CD14-positive monocyte (primary cell): ENCODE results near the gene TSHZ2. TPM values are rescaled to one million over a fixed set of nuclear protein-coding genes. Genes with fewer than 3 reads are reported as not detected.

Source experiments
- DNase-seq, 3 donors: peaks; one replicate each; pipeline ENCODE4 v3.0.0-alpha.2; 2011 to 2022
- H2AFZ ChIP-seq: 2 replicates; pipeline ENCODE4 v1.6.0; 2012; ENCODE audit warnings: mild to moderate bottlenecking, low read depth, low read length, inconsistent platforms; ENCODE audit not compliant: insufficient read depth, poor library complexity, severe bottlenecking
- H3K27ac ChIP-seq, 2 donors: 1 replicate in 1 of 2; 2 replicates in 1 of 2; pipeline ENCODE4 v1.5.1; 2012 to 2013; ENCODE audit warnings: low read length in 2 of 2, control low read depth in 1 of 2, inconsistent platforms in 1 of 2, low read depth in 1 of 2, mild to moderate bottlenecking in 1 of 2
- H3K27me3 ChIP-seq, 2 donors: one replicate each; pipeline versions ENCODE4 v1.6.0 to v1.6.1; 2011 to 2013; ENCODE audit warnings: low read length in 2 of 2; ENCODE audit not compliant: control insufficient read depth in 2 of 2, insufficient read depth in 2 of 2
- H3K36me3 ChIP-seq, 2 donors: replicated peaks in 1 of 2; 1 replicate in 1 of 2; 2 replicates in 1 of 2; pipeline versions ENCODE4 v1.5.1 to v1.6.1; 2012 to 2013; ENCODE audit warnings: low read length in 2 of 2, control low read depth in 1 of 2, inconsistent platforms in 1 of 2, mild to moderate bottlenecking in 1 of 2; ENCODE audit not compliant: insufficient read depth in 2 of 2, control insufficient read depth in 1 of 2
- H3K4me1 ChIP-seq, 2 donors: 1 replicate in 1 of 2; 2 replicates in 1 of 2; pipeline versions ENCODE4 v1.5.1 to v1.6.1; 2012 to 2013; ENCODE audit warnings: low read length in 2 of 2, control low read depth in 1 of 2, inconsistent platforms in 1 of 2, mild to moderate bottlenecking in 1 of 2, moderate library complexity in 1 of 2; ENCODE audit not compliant: insufficient read depth in 2 of 2, control insufficient read depth in 1 of 2
- H3K4me2 ChIP-seq: replicated peaks from 2 replicates; pipeline ENCODE3; 2012; ENCODE audit warnings: low read length, moderate library complexity, mild to moderate bottlenecking; ENCODE audit not compliant: poor library complexity, severe bottlenecking; ENCODE audit errors: extremely low read depth
- H3K4me3 ChIP-seq, 3 experiments: fragments of 200-600 bp in 1 of 3; sonication (generic) in 1 of 3; replicated peaks in 1 of 3; 1 replicate in 2 of 3; 2 replicates in 1 of 3; pipeline ENCODE4 v1.5.1; 2011 to 2013; ENCODE audit warnings: low read length in 3 of 3, mild to moderate bottlenecking in 3 of 3, control low read depth in 2 of 3, low read depth in 2 of 3, inconsistent platforms in 1 of 3, moderate library complexity in 1 of 3
- H3K79me2 ChIP-seq: 2 replicates; pipeline ENCODE4 v1.6.0; 2012; ENCODE audit warnings: mild to moderate bottlenecking, control low read depth, inconsistent platforms, low read length, moderate library complexity; ENCODE audit not compliant: insufficient read depth
- H3K9ac ChIP-seq: 2 replicates; pipeline ENCODE4 v1.6.0; 2017; ENCODE audit warnings: low read length, mild to moderate bottlenecking; ENCODE audit not compliant: insufficient read depth, poor library complexity, severe bottlenecking
- H3K9me3 ChIP-seq, 2 donors: replicated peaks in 1 of 2; 1 replicate in 1 of 2; 2 replicates in 1 of 2; pipeline versions ENCODE4 v1.5.1 to v1.6.1; 2012 to 2013; ENCODE audit warnings: low read length in 2 of 2, control low read depth in 1 of 2; ENCODE audit not compliant: control insufficient read depth in 1 of 2, insufficient read depth in 1 of 2
- H4K20me1 ChIP-seq: 2 replicates; pipeline ENCODE4 v1.6.0; 2012; ENCODE audit warnings: mild to moderate bottlenecking, low read length, control low read depth, moderate library complexity; ENCODE audit not compliant: insufficient read depth
- H3K27ac Mint-ChIP-seq, 7 donors: one replicate each; pipeline ENCODE4 v1.8.0; 2020; ENCODE audit warnings: mild to moderate bottlenecking in 7 of 7, mixed read lengths in 7 of 7, moderate library complexity in 6 of 7, inconsistent platforms in 2 of 7
- H3K27me3 Mint-ChIP-seq, 3 donors: one replicate each; pipeline ENCODE4 v1.8.0; 2021 to 2022; ENCODE audit warnings: low read depth in 3 of 3, mild to moderate bottlenecking in 3 of 3, mixed read lengths in 3 of 3, moderate library complexity in 3 of 3, inconsistent platforms in 1 of 3
- H3K36me3 Mint-ChIP-seq, 2 donors: one replicate each; pipeline ENCODE4 v1.8.0; 2020; ENCODE audit warnings: mixed read lengths in 2 of 2, inconsistent platforms in 1 of 2, mild to moderate bottlenecking in 1 of 2
- H3K4me1 Mint-ChIP-seq: one replicate; pipeline ENCODE4 v1.8.0; 2020; ENCODE audit warnings: mild to moderate bottlenecking, mixed read lengths
- H3K4me3 Mint-ChIP-seq, 2 donors: one replicate each; pipeline ENCODE4 v1.8.0; 2020; ENCODE audit warnings: mild to moderate bottlenecking in 2 of 2, mixed read lengths in 2 of 2, moderate library complexity in 1 of 2
- H3K9me3 Mint-ChIP-seq, 7 donors: one replicate each; pipeline ENCODE4 v1.8.0; 2020 to 2022; ENCODE audit warnings: mixed read lengths in 7 of 7, mild to moderate bottlenecking in 6 of 7, moderate library complexity in 6 of 7, inconsistent platforms in 2 of 7
- CTCF ChIP-seq: fragments of 200-600 bp; IDR thresholded peaks from one replicate; pipeline ENCODE4 v1.8.0; 2022; ENCODE audit warnings: antibody characterized with exemption, mild to moderate bottlenecking
- WGBS: methylation state at CpG from one replicate; pipeline ENCODE4 v1.1.5; 2013; ENCODE audit warnings: missing lambda C conversion rate; ENCODE audit not compliant: insufficient coverage; 5-methylcytosine and 5-hydroxymethylcytosine counted together
- intact Hi-C, 2 donors: fragments of 100-400 bp; cut with micrococcal nuclease; formaldehyde crosslinking; loops; one replicate each; pipeline versions ENCODE4 v1.15.0 to v1.15.1; 2023
- polyA plus RNA-seq, 3 donors: library from polyadenylated mRNA; depleted of rRNA in 1 of 3; unstranded in 2 of 3; stranded (reverse) in 1 of 3; fragments of 300-500 nt in 2 of 3; fragments of >200 nt in 1 of 3; fragmentation: Illumina TruSeq in 2 of 3; gene quantifications; 1 replicate in 2 of 3; 2 replicates in 1 of 3; pipeline ENCODE4 v1.2.3, GENCODE V29; 2012 to 2021

TSHZ2 gene
- polyA plus RNA-seq, 3 donors, result not detected

DNA sequence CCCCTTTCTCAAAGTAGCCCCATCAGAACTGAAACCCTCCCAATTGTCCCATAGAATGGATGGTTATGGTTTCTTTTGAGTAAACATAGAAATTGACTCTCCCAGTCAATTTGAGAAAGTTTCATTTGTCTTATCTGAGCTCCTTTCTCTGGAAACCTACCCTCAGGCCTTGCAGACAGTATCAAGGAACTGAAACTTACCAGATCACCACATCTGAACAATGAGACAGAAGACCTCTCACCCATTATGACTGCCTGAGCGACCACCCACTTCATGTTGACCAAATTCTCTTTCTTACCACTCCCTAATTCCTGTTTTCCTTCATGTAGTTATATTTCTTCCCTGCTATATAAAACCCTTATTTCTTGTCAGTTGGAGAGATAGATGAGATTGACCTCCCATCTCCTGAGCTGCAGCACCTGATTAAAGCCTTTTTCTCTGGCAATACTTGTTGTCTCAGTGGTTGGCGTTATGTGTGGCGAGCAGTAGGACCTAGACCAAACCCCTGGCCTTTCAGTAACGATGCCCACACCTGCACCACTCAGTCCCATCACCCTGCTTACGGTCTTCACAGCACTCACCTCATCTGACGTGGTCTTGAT lies 482.6 kb downstream of the TSHZ2 start:
- Mint-ChIP-seq H3K36me3 (no peaks in the 10 kb centered on the region), H3K4me3 (no peak overlapping the region), H3K4me1 (no peaks in the 10 kb centered on the region), H3K27ac (peak overlapping the region in 1 of 7 donors; percentile 9), H3K9me3 (peaks cover 11 to 38% (median 28%) of the 10 kb centered on the region in 7 donors), H3K27me3 (peaks cover 0 to 3% (median 2%) of the 10 kb centered on the region in 3 donors)
- no peaks in the 10 kb centered on the region for H3K79me2 ChIP-seq
- peaks cover 14 to 21% of the 10 kb centered on the region in 2 donors for H3K9me3 ChIP-seq
- no peaks in the 10 kb centered on the region for H3K4me1 ChIP-seq
- intact Hi-C loops, result no loop called here
- no peak overlapping the region for H3K9ac ChIP-seq
- no peak for TF ChIP-seq CTCF
- no peaks in the 10 kb centered on the region for H3K36me3 ChIP-seq
- no peak for DNase-seq
- H2AFZ ChIP-seq, result no peak overlapping the region
- no peaks in the 10 kb centered on the region for H3K27me3 ChIP-seq
- H3K4me3 ChIP-seq, result no peak overlapping the region
- no peak overlapping the region for H3K27ac ChIP-seq
- H3K4me2 ChIP-seq, result no peak overlapping the region
- no peaks in the 10 kb centered on the region for H4K20me1 ChIP-seq
- 94% methylated on average over 5 of the region's 6 CpGs for WGBS

DNA sequence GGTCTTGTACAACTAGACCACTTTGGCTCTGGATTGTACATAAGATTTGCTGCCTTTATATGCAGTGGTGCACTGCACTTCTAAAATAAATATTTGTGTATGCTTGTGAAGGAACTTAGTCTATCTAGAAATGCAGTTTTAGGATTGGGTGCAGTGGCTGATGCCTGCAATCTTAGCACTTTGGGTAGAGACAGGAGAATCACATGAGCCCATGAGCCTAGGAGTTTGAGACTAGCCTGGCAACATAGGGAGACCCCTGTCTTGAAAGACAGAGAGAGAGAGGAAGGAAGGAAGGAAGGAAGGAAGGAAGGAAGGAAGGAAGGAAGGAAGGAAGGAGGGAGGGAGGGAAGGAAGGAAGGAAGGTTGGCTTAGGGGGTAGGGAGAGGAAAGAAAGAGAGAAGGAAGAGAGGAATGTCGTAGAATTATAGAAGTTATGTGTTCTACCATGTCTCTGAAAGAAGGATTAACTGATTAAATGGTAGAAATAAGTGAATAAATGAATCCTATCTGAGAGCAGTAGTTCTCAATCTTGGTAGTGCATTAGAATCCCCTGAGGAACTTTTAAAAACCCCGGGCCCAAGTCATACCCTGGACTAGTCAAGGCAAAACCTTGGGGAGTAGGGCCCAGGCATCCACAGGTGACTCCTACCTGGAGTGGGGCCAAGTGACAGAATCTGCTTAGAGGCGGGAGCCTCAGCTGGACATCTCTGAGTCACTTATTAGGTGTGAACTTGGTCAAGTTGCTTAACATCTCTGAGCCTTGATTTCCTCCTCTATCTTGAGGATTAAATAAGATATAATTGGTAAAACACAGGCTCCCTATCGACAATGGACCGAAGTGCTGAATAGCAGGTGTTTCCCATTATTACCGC lies 491.2 kb downstream of the TSHZ2 start:
- H3K27ac Mint-ChIP-seq, result no peak overlapping the region
- 91% methylated on average over 2 of the region's 6 CpGs for WGBS
- H3K27me3 Mint-ChIP-seq, result peaks cover 2 to 7% (median 6%) of the 10 kb centered on the region in 3 donors
- H3K27ac ChIP-seq, result no peak overlapping the region
- intact Hi-C loops, result no loop called here
- H3K36me3 ChIP-seq, result no peaks in the 10 kb centered on the region
- no peaks in the 10 kb centered on the region for H4K20me1 ChIP-seq
- no peaks in the 10 kb centered on the region for H3K27me3 ChIP-seq
- H2AFZ ChIP-seq, result no peak overlapping the region
- H3K9ac ChIP-seq, result no peak overlapping the region
- no peak for TF ChIP-seq CTCF
- DNase-seq, result no peak
- H3K79me2 ChIP-seq, result no peaks in the 10 kb centered on the region
- no peaks in the 10 kb centered on the region for H3K4me1 ChIP-seq
- H3K4me3 Mint-ChIP-seq, result no peak overlapping the region
- H3K36me3 Mint-ChIP-seq, result no peaks in the 10 kb centered on the region
- no peak overlapping the region for H3K4me3 ChIP-seq
- no peak overlapping the region for H3K4me2 ChIP-seq
- peaks cover 5 to 24% (median 7%) of the 10 kb centered on the region in 7 donors for H3K9me3 Mint-ChIP-seq
- peaks cover 0 to 4% of the 10 kb centered on the region in 2 donors for H3K9me3 ChIP-seq
- H3K4me1 Mint-ChIP-seq, result no peaks in the 10 kb centered on the region
